GM10847 (cell line): ENCODE results near the gene STAC3.

ENCODE experiments used
- POLR2A ChIP-seq: IDR thresholded peaks from 2 replicates; pipeline ENCODE4 v1.6.1; 2011; ENCODE audit not compliant: insufficient read length; ENCODE audit errors: extremely low read depth

STAC3 gene

DNA sequence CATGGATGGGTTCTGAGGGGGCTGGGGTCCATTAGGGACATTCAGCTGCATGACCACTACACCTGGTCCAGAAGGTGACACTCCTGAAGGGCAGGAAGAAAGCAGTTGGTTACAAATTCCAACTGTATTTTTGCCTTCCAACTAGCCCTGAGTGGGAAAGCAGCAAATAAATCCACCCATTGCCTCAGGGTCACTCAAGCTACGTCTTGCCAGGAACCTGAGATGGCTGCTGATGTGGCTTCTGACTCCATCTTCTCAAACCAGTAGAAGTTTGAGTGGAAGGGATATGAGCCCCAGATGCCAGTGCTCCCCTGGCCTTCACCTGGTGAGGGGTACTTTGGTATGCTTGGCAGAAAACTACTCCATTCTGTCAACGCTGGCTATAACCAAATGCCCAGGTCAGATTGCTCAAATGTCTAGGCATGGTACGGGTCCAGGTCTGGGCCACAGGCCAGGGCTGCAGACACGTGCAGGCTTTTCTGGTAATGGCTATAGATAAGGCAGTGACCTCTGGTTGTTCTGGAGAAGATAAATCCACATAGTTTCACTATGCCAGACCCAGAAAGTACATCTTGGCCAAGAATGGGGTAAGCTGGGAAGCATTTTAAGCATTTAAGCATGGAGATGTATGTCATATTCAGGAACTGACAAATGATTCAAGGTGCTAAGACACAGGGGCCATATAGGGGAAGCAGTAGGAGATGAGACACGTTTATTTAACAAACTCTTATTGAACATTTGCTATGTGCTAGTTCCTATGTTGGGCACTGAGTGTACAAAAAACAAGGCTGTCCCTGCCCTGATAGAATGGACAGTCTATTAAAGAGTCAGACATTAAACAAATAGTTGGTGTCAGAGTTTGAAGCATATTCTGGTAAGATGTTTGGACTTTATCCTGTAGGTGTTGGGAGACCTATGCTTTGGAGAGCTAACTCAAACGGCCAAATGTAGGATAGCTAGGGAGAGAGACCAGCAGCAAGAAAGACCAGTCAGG lies 8.3 kb upstream of the STAC3 start:
- TF ChIP-seq POLR2A, result no peak

GRCh38 chr12:57255916-57256315 lies 4.9 kb upstream of the STAC3 start:
- TF ChIP-seq POLR2A, result no peak

- TF ChIP-seq POLR2A, result no peak
Measured at GRCh38 chr12:57254506-57255280, 3.7 kb upstream of the STAC3 start.

- TF ChIP-seq POLR2A, result no peak
Measured at GRCh38 chr12:57250541-57250940, 446 bp downstream of the STAC3 start.

GRCh38 chr12:57248934-57249742 lies 1.8 kb downstream of the STAC3 start:
- no peak for TF ChIP-seq POLR2A

DNA sequence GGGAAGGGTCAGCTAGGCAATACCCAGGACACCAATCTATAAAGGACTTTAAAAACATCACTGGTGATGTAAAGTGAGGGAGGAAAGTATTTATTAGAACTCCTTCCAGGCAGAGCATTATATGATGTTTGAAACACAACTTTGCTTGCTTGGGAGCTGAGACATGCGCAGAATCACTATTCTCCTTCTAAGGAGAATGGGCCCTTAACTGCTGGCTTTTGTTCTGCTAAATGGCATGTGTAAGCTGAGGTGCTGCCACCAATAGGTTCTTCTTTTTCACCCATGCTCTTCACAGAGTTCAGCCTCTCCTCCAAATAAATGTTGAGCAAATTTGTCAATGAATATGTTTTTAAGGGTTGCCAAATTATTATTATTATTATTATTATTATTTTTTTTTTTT lies 3.9 kb downstream of the STAC3 start:
- TF ChIP-seq POLR2A, result no peak

- no peak for TF ChIP-seq POLR2A
Measured at GRCh38 chr12:57244312-57244696, 6.7 kb downstream of the STAC3 start.

DNA sequence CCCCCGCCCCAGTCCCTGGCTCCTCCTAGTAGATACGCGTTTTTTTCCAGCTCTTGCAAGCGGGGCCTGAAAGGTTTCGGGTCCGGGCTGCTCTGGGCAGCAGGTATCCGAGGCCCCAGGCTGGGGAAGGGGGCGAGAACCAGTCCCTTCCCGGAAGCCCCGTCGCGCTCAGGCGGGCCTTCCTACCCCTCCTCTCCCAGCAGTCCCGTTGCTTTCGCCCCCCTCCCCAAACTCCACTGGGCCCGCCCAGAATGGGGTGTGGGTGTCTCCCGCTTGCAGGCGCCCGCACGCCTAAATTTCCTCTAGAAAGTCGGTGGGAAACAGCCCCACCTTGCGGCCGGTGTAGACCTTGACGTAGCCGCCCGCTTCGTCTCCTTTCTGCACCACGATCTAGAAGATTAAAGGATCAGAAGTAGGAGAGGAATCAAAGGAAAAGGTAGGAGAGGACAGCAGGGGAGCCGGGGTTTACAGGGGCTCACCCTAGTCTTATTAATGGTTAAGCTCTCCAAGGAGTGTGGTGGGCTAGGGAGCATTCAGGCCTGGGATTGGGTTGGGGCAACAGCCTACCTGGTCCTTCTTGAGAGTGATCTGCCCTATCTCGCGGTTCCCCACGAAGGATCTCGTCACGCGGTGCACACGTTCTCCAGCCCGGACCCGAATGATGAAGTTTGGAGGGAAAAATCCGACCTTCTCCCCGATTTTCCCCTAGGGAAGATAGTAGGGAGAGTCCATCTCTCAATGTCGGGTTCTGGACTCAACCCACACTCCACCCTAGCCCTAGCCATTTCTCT lies 7.3 kb downstream of the STAC3 start:
- no peak for TF ChIP-seq POLR2A

DNA sequence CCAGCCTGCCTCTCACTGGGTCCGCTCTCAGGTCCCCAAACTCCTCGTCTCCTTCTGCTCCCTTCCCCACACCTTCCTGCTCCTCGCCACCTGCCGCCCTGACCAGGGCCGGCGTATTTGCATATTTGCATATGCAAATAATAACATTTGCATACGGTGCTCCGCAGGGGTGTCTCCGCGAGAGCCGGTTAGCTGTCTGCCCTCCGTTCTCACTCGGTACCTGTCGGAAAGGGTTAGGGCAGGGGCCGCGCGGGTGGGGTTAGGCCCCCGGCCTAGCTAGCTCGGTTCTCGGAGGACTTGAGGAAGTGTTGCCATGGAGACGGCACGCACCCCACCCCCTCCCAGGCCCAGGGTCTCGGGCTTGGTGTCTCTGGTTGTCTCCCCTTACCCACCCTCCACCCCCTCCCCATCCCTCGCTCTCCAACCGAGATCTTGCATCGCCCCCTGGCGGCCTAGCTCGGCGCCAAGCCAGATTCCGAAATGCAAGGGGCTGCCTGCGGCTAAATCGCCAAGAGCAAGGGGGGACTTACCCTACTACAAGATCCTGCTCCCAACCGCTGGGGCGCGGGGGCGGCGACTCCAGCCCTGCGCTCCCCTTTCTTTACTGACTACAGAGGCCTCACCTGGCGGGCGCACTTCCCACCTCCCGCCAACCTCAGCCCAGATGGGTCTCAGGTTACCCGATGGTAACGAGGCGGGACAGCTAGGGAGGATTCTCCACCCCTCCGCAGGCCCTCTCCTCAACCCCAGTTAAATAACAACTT lies 8.1 kb downstream of the STAC3 start:
- no peak for TF ChIP-seq POLR2A

DNA sequence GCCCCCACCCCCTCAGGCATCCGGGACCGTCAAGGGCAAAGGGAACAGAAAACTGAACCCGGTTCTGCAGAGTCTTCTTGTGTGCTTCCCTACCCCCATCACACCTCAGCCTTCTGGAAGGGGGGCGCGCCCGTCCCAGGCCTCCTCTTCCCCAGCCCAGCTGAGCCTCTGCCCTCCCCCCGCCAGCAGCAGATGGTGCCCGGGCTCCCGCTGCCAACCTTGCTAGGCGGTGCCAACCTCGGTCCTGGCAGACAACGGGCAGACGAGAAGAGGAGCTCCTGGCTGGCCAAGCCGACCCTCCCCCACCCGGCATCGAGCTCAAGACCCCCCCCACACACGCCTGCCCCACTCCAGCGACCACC lies 8.7 kb downstream of the STAC3 start:
- no peak for TF ChIP-seq POLR2A

GRCh38 chr12:57241402-57242310 lies 9.3 kb downstream of the STAC3 start:
- TF ChIP-seq POLR2A, result no peak

DNA sequence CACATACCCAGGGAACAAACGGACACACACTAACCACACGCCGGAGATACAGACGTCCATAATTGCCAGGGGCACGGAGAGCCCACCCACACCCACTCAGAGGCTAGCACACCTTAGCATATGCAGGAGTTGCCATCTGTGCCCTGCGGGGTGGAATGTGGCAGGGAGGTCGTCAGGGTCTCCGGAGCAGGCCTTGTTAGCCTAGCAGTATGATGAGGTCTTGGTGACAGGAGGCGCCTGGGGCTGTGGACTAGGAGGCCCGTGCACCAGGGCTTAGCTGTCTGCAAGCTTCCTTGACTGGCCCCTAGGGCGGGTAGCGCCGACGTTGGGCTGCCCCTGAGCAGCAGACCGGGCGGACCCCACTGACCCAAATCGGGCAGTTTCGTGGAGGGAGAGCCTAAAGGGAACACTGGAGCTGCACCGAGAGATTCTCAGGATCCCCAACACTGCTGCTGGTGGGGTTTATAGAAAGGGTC lies 10.0 kb downstream of the STAC3 start:
- no peak for TF ChIP-seq POLR2A
